SU-DHL-6 (cell line): ENCODE data around the gene CAPN13.
"Not testable (repeated sequence)": the region's sequence is repeated elsewhere in the genome, so short reads cannot be mapped to it uniquely, and the experiment has no call there.

Experiments used
- H2AFZ ChIP-seq: fragments of 200-600 bp; sonication (generic); 2 replicates; pipeline ENCODE4 v1.6.1; 2014; ENCODE audit warnings: low read depth, mild to moderate bottlenecking, moderate library complexity, mixed read lengths, antibody characterized with exemption, low read length; ENCODE audit not compliant: severe bottlenecking
- H3F3A ChIP-seq: fragments of 200-600 bp; shearing (Covaris generic); 2 replicates; pipeline ENCODE4 v1.6.0; 2016; ENCODE audit warnings: antibody characterized with exemption, mild to moderate bottlenecking; ENCODE audit not compliant: insufficient read depth
- H3K27ac ChIP-seq: fragments of 200-600 bp; sonication (generic); 2 replicates; pipeline ENCODE4 v1.5.1; 2016; ENCODE audit warnings: low read depth, mild to moderate bottlenecking, low read length, moderate library complexity, mixed read lengths
- H3K27me3 ChIP-seq: fragments of 200-600 bp; sonication (generic), shearing (Covaris generic); 2 replicates; pipeline ENCODE4 v1.6.0; 2014; ENCODE audit warnings: mild to moderate bottlenecking, low read length
- H3K36me3 ChIP-seq: fragments of 200-600 bp; sonication (generic); 2 replicates; pipeline ENCODE4 v1.6.1; 2014; ENCODE audit warnings: mild to moderate bottlenecking, low read length, mixed read lengths
- H3K4me2 ChIP-seq: fragments of 300-600, 200-600 bp; shearing (Covaris generic), sonication (generic); 2 replicates; pipeline ENCODE4 v1.6.0; 2014; ENCODE audit warnings: low read length, low read depth, mild to moderate bottlenecking; ENCODE audit not compliant: poor library complexity, severe bottlenecking
- H3K4me3 ChIP-seq: fragments of 200-600 bp; sonication (generic); 2 replicates; pipeline ENCODE4 v1.5.1; 2014; ENCODE audit warnings: antibody characterized with exemption, low read length, mild to moderate bottlenecking, mixed read lengths; ENCODE audit not compliant: insufficient read depth, poor library complexity, severe bottlenecking
- H3K79me2 ChIP-seq: fragments of 200-600 bp; sonication (generic); 2 replicates; pipeline ENCODE4 v1.6.1; 2014; ENCODE audit warnings: mild to moderate bottlenecking, low read length, moderate library complexity; ENCODE audit not compliant: insufficient read depth
- H3K9ac ChIP-seq: fragments of 200-600 bp; sonication (generic); 2 replicates; pipeline ENCODE4 v1.7.0; 2014; ENCODE audit warnings: mild to moderate bottlenecking, low read length
- H3K9me2 ChIP-seq: fragments of 200-600 bp; sonication (generic); replicated peaks from 2 replicates; pipeline ENCODE4 v1.6.1; 2014; ENCODE audit warnings: low read length; ENCODE audit not compliant: insufficient read depth
- H3K9me3 ChIP-seq: fragments of 200-600 bp; sonication (generic); 2 replicates; pipeline ENCODE4 v1.6.1; 2014; ENCODE audit warnings: low read length, mixed read lengths; ENCODE audit not compliant: insufficient read depth
- H4K20me1 ChIP-seq: fragments of 200-600 bp; sonication (generic); 2 replicates; pipeline ENCODE4 v1.6.1; 2014; ENCODE audit warnings: low read depth, mild to moderate bottlenecking, antibody characterized with exemption, low read length, moderate library complexity, mixed read lengths
- CTCF ChIP-seq: fragments of 200-600 bp; sonication (generic); IDR thresholded peaks from one replicate; pipeline ENCODE4 v1.5.1; 2017; ENCODE audit warnings: antibody characterized with exemption, mild to moderate bottlenecking, low read length, moderate library complexity; ENCODE audit not compliant: insufficient read depth, poor library complexity, severe bottlenecking
- EZH2phosphoT487 ChIP-seq: fragments of 200-600 bp; sonication (generic), shearing (Covaris generic); conservative IDR thresholded peaks from 2 replicates; pipeline ENCODE4 v1.6.1; 2018; ENCODE audit warnings: mild to moderate bottlenecking, antibody characterized with exemption, low read length, moderate library complexity, mixed read lengths

The CAPN13 gene

GRCh38 chr2:30702694-30703093 is 104.6 kb downstream of the CAPN13 start:
- no peaks in the 10 kb centered on the region for H3F3A ChIP-seq
- H3K9me2 ChIP-seq: no peaks in the 10 kb centered on the region
- peaks cover 13% of the 10 kb centered on the region; the same call in 1 of the 2 replicates for H3K9me3 ChIP-seq
- H3K36me3 ChIP-seq: 0 out of 2 replicates have a peak, but pooled peaks cover 12% of the 10 kb centered on the region
- H3K27me3 ChIP-seq: no peaks in the 10 kb centered on the region
- H3K4me2 ChIP-seq: no peak overlapping the region
- H3K79me2 ChIP-seq: no peaks in the 10 kb centered on the region
- H4K20me1 ChIP-seq: no peaks in the 10 kb centered on the region
- H2AFZ ChIP-seq: no peak overlapping the region
- no peak overlapping the region for H3K4me3 ChIP-seq
- no peak overlapping the region for H3K9ac ChIP-seq
- no peak overlapping the region for H3K27ac ChIP-seq
- TF ChIP-seq EZH2phosphoT487 (no peak), CTCF (no peak)

DNA sequence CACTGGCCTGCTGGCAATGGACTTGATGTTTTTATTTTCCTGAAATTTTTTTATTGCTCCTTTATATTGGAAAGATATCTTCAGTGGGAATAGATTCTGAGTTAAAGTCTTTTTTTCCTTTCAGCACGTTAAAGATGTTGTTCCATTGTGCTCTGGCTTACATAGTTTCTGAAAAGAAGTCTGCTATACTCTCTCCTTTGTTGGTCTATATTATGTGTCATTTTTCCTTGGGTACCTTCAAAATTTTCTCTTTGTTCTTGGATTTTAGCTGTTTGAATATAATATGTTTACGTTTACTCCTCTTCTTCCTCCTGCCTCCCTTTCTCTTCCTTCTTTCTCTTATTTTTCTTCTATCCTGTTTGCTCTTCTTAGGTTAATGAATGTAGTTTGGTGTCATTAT is 105.5 kb downstream of the CAPN13 start:
- Histone ChIP-seq H3K4me3 (no peak overlapping the region), H4K20me1 (no peaks in the 10 kb centered on the region), H3K79me2 (no peaks in the 10 kb centered on the region), H3K9me2 (no peaks in the 10 kb centered on the region), H3K27ac (no peak overlapping the region), H3F3A (no peaks in the 10 kb centered on the region), H3K27me3 (no peaks in the 10 kb centered on the region), H2AFZ (no peak overlapping the region), H3K36me3 (0 out of 2 replicates have a peak, but pooled peaks cover 12% of the 10 kb centered on the region), H3K9ac (no peak overlapping the region), H3K9me3 (peaks cover 13% of the 10 kb centered on the region; the same call in 1 of the 2 replicates), H3K4me2 (no peak overlapping the region)
- no peak for TF ChIP-seq EZH2phosphoT487
- TF ChIP-seq CTCF: no peak

DNA sequence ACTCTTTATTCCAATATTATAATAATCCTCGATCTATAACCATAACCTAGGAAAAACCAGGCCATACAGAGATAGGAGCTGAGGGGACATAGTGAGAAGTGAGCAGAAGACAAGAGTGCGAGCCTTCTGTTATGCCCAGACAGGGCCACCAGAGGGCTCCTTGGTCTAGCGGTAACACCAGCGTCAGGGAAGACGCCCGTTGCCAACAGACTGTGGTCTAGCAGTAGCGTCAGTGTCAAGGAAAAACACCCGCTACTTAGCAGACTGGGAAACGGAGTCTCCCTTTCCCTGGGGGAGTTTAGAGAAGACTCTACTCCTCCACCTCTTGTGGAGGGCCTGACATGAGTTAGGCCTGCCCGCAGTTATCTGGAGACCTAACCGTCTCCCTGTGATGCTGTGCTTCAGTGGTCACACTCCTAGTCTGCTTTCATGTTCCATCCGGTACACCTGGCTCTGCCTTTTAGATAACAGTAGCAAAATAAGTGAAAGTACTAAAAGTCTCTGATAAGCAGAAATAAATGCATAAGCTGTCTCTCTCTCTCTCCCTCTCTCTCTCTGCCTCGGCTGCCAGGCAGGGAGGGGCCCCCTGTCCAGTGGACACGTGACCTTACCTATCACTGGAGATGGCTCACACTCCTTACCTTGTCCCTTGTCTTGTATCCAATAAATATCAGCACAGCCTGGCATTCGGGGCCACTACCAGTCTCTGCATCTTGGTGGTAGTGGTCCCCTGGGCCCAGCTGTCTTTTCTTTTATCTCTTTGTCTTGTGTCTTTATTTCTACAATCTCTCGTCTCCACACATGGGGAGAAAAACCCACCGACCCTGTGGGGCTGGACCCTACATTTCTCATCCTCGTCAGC is 109.8 kb downstream of the CAPN13 start:
- not testable (repeated sequence) for H4K20me1 ChIP-seq, H3K4me3 ChIP-seq, H2AFZ ChIP-seq, H3K27me3 ChIP-seq, H3K9ac ChIP-seq, H3K9me2 ChIP-seq, H3K27ac ChIP-seq, H3F3A ChIP-seq, H3K79me2 ChIP-seq, H3K4me2 ChIP-seq
- peaks cover 11% of the 10 kb centered on the region; the same call in 1 of the 2 replicates for H3K9me3 ChIP-seq
- H3K36me3 ChIP-seq: 0 out of 2 replicates have a peak, but pooled peaks cover 12% of the 10 kb centered on the region

GRCh38 chr2:30695749-30696148 is 111.5 kb downstream of the CAPN13 start:
- no peaks in the 10 kb centered on the region for H3K9me2 ChIP-seq
- no peak overlapping the region for H3K4me2 ChIP-seq
- no peaks in the 10 kb centered on the region for H4K20me1 ChIP-seq
- H3K27ac ChIP-seq: no peak overlapping the region
- no peak overlapping the region for H3K4me3 ChIP-seq
- H3K36me3 ChIP-seq: 0 out of 2 replicates have a peak, but pooled peaks cover under 1% of the 10 kb centered on the region
- H2AFZ ChIP-seq: no peak overlapping the region
- no peaks in the 10 kb centered on the region for H3K9me3 ChIP-seq
- H3K79me2 ChIP-seq: no peaks in the 10 kb centered on the region
- no peak overlapping the region for H3K9ac ChIP-seq
- TF ChIP-seq EZH2phosphoT487 (no peak), CTCF (no peak)
- no peaks in the 10 kb centered on the region for H3K27me3 ChIP-seq
- no peaks in the 10 kb centered on the region for H3F3A ChIP-seq
